GM18511 (cell line): ENCODE measurements around the gene SLC43A1.
A peak's percentile ranks its signal among the peaks of the same experiment; 100 is the strongest.
"Not testable (repeated sequence)": the region's sequence is repeated elsewhere in the genome, so short reads cannot be mapped to it uniquely, and the experiment has no call there.

Experiments
- ATAC-seq: cut with Tn5 transposase; IDR thresholded peaks from one replicate; pipeline ENCODE4 v1.9.1; 2021; ENCODE audit warnings: mild to moderate bottlenecking, moderate library complexity; ENCODE audit not compliant: unreplicated experiment

The SLC43A1 gene

DNA sequence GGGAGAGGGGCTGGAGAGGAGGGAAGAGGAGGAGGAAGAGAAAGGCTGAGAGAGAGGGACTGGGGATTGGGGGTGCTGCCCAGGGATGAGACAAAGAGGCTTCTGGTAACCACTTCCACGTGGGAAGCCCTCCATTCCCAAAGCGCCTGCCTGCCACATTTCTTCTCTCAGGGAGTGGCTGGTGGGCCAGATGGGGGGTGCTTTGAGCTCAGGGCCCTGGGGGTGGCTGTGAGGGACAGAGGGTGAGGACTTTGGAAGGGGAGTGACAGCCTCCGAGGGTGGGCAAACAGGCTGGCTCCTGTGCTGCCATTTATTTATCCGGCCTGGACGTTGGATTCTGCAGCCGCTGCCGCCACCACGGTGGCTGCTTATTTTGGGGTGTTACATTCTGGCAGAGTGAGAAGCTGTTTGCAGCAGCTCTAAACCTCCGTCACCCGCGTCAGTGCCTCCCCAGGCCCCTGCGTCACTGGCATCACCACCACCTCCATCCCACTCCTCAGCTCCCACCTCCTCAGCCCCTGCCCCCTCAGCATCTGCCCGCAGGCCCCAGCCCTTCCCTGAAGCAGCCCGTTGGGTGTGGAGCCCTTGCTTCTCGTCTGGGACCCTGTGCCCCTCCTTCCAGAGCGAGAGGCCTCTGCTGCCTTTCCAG, 53.5 kb downstream of the SLC43A1 start:
- no peak for ATAC-seq

DNA sequence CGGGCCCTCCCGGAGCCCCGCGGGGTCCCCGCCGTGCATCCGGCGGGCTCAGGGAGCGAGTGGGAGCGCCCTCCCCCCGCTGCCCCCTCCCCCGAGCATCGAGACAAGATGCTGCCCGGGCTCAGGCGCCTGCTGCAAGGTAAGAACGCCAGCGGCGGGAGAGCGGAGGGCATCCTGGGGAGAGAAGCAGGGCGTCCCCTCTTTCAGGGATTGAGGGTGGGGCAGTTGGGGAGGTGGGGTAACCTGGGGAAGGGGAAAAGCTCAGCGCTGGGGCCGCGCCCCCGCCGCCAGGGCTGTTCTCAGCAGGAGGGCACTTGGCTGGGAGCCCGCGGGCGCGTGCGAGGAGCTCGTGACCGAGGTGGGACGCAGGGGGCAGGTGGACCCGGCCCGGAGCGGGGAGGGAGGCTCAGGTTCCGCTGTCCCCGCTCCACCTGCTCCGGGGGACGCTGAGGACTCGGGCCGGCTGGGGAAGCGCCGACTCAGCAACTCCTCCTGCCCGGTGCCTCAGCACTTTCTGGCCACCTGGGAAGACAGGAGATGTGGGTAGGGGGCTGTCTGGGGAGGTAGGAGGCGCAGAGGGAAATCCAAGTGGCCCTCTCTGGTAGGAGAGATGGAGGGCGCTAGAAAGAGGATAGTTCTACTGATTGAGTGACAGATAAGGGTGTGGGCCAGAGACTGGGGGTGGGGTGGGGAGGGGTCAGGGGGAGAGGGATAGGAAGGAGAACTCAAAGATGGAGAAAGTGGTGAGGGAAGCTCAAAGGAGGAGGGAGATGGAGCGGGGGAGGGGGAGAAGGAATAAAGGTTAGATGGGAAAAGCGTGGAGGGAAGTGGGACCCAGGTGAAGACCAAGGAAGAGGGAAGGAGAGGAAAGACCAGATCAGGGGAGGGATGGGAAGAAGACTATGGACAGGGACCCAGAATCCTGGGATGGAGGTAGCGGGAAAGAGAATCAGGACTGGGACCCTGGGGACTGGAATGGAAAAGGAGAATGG, 54.4 kb downstream of the SLC43A1 start:
- ATAC-seq, result no peak

DNA sequence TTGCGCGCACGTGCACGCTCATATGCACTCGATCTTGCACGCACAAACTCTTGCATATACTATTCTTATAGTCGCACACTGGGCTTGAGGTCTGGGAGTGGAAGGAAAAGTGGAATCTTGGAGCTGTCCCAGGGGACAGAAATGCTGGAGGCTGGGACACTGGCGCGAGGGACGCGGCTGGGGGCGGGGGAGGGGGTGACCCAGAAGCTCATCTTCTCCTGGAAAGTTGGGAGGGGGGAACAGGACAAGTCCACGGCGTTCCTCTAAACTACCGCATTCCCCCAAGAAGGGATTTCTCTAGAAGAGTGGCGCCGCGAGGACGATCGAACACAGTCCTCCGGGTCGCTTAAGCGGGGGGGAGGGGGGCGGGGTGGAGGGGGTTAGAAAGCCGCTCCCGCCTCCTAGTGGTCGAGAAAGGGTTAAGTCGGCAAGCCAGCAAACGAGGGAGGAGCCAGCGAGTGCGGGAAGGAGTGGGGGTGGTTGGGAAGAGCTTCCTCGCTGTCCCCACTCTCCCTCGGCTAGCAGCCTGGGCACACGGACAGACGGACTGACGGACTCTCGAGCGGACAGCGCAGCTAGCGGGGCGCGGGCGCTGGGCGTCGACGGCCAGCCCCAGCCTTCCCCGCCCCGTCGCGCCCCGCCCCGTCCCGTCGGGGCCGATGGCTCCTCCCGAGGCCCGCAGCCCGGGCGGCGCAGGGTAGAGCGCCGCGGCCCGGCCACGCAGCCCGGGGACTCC, 55.3 kb downstream of the SLC43A1 start, which contains the start of gene RTN4RL2:
RTN4RL2 (plus strand) TSS at position 507 of the 736 bp plus-strand sequence. CDS start 338 bp downstream, outside the sequence.
- peak; percentile 32 for ATAC-seq

DNA sequence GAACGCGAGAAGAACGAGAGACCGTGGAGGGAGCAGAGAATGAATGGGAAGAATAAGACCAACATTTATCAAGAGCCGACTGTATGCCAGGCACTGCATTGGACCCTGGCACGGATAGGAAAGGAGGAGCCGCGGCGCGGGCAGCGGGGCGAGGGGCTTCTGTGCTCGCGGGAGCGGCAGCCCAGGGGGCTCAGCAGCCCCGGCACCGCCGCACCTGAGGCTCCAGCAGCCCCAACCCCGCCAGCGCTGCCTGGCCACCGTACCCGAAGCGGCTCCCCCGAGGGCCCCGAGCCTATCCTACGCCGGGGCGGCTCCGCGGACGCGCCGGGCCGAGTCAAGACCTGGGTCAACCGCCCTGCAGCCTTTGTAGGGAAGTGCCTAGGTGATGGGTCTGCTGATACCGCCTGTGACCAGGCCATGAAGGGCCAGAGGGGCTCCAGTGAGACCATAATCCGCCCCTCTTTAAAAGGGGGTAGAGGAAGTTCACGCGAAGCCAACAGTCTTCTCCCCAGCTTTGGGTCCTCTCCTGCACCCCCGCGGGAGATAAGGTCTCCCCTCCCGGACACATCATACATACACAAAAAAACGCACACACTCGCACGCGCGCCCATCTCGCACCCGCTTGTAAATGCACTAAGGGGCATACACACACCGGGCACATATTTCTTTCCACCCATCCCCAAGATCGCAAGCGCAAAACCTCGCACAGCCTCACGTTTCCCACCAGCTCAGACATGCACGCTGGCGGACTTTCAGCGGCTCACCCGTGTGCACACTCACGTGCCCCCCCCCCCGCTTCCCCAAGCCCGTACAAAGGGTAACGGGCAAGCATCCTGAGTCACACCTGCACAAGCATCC, 56.1 kb downstream of the SLC43A1 start:
- no peak for ATAC-seq

DNA sequence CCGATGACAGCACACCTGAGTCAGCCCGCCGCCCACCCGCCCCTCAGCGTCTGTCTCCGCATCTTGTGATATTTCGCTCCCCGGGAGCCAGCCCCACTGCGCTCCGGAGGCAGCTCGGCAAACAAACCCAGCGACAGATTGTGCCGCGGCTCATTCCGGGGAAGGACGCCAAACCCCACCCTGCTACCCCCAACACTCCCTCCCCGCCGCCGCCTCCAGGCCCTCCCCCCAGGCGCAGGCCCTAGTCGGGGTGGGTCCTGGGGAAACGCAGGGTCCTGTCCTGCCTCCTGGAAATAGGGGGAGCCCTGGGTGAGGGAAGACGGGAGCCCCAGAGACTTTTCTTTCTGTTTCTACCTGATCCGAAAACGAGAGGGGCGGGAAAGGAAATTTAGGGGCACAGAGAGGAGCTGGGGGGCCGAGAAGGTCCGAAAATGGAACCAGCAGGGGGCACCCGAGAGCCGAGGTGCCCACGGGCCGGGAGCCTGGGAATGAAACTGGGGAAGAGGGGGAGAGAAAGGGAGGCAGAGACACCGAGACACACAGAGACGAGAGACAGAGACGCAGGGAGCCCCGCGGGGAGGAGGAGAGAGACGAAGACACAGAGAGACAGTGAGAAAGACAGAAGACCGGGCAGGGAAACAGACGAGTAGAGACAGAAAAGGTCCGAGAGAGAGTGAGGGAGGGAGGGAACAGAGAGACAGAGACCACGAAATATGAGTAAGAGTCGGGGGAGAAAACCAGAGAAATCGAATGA, 56.9 kb downstream of the SLC43A1 start:
- ATAC-seq, result no peak

DNA sequence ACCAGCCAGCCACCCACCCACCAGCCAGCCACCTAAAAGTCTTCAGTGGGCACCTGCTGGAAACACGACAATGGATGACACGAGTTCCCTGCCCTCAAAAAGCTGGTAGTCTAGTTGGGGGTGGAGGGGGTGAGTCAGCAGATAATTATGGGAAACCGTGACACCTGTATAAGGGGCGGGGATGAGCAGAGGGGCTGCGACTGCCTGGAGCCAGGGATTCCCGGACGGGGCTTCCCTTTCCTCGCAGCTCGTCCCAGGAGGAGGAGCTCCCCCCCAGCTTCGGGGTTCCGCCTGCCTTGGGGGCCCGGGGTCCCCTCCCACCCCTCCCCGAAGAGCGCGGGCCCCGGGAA, 57.5 kb downstream of the SLC43A1 start:
- ATAC-seq, result no peak

DNA sequence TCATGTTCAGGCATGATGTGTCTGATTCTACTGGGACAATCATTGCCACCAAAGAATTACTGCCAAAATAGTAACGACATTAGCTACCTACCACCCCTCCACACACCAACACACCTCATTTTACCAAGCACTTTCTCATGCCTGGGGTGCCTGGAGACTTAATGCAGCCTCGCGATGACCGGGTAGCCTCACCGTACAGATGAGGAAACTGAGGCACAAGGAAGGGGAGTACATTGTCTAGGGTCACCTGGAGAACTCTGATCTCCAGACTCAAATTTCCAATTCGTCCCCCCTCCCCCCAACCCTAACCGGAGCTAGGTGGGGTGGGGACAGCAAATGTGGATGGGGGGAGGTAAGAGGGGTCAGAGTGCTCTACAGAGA, 57.9 kb downstream of the SLC43A1 start:
- peak; percentile 46 for ATAC-seq

DNA sequence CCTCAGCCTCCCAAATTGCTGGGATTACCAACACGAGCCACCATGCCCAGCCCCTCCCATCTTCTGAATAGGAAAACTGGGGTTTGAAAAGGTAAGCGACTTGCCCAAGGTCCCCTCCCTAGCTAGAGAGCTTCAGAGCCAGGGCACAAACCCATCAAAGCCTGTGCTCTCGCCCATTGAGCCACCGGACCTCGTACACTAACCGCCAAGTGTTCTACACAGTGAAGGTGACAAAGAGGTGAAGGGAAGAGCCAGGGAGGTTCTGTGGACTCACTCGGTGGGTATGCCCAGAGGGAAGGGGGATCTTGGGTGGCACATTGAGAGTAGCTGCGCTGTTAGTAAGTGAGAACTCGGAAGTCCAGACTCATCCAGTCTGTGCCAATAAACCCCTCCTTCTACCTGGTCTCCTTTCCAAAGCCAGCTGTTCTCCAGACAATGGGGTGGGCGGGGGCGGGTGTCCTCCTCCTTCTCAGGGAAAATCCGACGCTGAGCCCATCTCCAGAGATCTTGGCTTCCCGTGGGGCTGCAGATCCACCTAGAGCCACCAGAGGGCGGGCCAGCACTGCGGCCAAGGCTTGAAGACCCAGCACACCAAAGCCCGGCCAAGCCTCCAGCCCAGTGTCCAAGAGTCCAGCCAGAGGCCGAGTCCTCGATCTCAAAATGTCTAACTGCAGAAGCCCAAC, 58.4 kb downstream of the SLC43A1 start:
- ATAC-seq, result peak; percentile 76

DNA sequence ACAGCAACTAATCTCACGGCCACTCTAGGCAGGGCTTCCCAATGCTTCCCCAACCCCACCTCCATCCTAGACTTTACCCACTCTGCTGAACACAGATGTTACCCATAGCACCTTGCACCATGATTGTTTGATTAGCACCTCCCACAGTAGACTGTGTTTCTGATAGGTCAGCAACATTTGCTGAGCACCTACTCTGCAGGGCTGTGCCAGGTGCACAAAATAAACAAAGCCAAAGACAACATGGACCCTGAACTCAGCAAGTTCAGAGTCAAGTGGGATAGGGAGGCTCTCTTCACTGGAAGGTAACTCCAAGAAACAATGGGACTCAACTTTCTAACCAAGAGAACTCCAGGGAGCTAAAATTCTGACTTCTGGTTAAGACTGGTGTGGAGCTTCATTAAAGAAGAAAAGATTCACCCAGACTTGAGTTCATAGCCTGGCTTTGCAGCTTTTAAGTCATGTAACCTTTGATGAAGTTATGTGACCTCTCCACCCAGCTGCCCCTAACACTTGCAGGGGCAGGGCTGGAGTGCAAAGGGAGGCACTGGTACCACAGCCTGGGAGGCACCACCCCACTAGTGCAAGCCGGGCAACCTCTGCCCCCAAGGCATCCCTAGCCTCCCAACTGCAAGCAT, 61.8 kb downstream of the SLC43A1 start:
- no peak for ATAC-seq

DNA sequence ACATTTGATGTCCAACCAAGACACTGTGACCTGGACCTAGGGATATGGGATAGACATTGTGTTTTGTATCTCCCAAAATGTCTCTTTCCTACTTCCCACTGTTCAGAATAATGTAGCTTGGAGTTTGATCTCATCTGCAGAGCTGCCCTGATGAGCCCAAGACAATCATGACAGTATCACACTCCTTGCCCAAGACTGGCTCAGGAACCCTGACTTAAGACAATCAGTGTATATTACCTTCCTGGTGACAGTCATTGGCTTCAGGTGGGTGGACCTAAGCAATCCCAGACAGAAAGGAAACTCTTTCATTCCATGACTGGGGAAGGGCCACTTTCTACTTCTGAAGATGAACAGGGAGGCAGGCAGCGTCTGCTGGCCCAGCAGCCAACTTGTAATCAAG, 69.4 kb downstream of the SLC43A1 start:
- ATAC-seq, result no peak

DNA sequence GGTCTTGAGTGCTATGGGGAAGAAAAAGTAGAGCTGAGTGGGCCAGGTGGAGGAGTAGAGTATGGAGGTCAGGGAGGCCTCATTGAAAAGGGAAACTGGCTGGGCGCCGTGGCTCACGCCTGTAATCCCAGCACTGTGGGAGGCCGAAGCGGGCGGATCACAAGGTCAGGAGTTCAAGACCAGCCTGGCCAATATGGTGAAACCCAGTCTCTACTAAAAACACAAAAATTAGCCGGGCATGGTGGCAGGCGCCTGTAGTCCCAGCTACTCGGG, 70.4 kb downstream of the SLC43A1 start:
- not testable (repeated sequence) for ATAC-seq

DNA sequence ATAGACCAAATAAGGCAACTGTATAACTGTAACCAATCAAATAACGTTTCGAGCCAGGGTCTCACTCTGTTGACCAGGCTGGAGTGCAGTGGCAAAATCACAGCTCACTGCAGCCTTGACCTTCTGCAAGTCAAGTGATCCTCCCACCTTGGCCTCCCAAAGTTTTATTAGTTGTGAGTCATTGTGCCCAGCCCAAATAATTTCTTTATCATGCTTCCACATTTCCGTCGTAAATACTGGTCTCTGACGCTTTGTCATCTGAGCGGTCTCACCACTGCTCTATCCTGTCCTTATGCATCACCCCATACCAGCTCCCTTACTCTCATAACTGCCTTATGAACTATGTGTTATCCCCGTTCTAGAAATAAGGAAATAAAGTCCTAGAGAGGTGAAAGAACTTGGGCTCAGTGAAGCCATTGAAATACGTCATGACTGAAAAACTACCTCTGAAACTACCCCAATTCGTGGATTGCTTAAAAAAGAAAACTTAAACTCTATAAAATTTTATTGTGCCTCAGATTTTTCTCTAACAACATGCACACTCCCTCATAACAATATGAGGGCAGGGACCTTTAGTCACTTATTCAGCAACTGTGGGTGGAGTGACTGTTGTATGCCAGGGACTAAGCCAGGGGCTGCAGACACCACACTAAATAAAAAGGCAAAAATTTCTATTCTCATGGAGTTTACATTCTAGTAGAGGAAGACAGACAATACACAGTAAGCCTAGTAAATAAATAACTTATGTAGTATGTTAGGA, 71.0 kb downstream of the SLC43A1 start:
- no peak for ATAC-seq

DNA sequence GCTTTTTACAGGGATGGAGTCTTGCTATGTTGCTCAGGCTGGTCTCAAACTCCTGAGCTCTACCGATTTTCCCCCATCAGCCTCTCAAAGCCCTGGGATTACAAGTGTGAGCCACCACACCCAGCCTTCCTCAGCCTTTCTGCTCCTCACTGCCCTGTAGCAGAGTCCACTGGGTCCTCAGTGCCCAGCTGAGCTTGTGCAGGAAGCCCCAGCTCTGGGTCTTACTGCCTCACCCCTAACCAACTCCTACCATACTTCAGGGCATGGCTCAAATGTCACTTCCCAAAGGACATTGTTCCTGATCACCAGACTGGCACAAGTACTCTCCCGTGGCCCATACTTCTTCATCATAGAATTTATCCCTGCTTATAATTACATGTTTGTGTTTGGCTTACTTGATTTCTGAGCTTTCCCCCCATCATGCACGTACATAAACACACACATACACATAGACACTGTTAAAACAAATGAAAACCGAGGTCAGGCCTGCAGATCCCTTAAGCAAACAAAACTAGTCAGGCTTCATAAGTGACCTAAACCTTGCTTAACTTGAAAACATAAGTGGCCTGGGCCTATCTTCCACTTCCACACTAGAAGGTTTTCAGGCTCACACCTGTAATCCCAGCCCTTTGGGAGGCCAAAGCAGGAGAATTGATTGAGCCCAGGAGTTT, 74.6 kb downstream of the SLC43A1 start:
- no peak for ATAC-seq

DNA sequence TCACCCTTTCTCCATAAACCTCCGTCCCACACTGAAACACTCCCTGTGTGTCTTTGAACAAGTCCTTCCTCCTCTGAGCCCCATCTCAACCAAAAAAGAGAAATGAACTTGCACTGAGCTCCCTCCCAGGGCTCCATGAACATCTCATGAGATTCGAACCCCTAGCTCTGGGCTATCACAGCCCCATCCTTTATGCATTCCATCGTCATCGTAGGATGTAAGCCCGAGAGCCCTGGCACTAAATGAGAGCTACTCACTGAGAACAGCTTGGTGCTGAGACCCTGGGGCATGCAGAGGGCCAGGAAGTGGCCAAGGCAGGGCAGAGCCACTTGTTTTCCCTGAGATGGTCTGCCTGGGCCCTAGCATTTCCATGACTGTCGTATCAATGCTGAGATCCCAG, 75.7 kb downstream of the SLC43A1 start:
- no peak for ATAC-seq

DNA sequence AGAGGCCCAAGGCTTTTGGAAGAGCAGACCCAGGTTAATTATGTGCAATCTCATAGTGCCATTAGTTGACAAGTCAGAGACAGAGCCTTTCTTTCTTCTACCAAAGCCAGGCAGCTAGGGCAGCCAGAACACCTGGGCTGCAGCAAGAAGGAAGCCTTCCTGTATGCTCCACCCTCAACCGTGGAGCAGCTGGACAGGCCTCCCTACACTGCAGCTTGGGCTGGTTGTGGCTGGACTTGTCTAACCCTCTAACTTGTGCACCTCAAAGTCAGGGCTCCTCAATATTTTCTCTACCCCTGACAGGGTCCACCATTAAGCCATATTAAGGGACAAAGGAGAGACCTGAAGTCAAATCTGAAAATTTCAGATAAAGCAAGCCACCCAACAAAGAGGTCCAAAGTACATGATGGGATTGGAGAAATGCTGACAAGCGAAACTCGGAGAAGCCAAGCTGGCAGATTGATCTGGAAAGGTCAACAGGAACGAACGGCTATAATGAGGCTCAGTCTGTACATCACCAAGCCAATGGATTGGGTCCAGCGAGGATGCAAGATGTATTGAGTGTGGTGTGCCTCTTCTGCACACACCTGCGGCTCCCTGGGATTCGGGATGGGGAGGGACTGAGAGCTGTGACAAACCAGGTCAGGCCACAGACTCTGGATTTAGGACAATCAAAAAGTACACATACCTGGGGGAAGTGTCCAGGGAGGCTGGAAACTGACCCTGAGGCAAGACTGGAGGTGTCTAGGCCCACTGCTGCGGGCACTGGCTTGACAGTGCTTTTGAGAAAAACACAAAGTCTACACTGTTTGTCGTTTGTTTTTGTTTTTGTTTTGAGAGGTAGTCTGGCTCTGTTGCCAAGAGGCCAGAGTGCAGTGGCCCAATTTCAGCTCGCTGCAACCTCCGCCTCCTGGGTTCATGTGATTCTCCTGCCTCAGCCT, 76.9 kb downstream of the SLC43A1 start:
- ATAC-seq, result no peak

DNA sequence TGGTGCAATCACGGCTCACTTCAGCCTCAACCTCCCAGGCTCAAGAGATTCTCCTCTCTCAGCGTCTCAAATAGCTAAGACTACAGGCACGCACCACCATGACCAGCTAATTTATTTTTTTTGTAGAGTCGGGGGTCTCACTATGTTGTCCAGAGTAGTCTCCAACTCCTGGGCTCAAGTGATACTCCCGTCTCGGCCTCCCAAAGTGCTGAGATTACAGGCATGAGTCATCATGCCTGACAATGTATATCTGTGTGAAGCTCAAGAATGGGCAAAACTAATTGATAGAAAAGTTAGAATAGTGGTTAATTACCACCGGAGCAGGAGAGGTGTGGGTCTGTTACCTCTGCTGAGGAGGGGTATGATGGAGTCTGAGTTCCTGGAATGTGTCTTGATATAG, 79.5 kb downstream of the SLC43A1 start:
- ATAC-seq, result no peak
